Measurements from ENCODE around the gene APOL3.
"Not testable (repeated sequence)": the region's sequence is repeated elsewhere in the genome, so short reads cannot be mapped to it uniquely, and the experiment has no call there.

The APOL3 gene

GRCh38 chr22:36192542-36192941 is 32.0 kb upstream of the APOL3 start:
- DNase-seq = no peak

- DNase-seq = no peak
These were observed 30.7 kb upstream of the APOL3 start for GRCh38 chr22:36191106-36191836.

GRCh38 chr22:36187862-36188261 is 27.3 kb upstream of the APOL3 start:
- DNase-seq = not testable (repeated sequence)

GRCh38 chr22:36185828-36186624 is 25.5 kb upstream of the APOL3 start:
- no peak for DNase-seq

- DNase-seq = no peak
These were observed 24.0 kb upstream of the APOL3 start for GRCh38 chr22:36184433-36185025.

GRCh38 chr22:36183446-36183845 is 22.9 kb upstream of the APOL3 start:
- DNase-seq = no peak

GRCh38 chr22:36182857-36183256 is 22.3 kb upstream of the APOL3 start:
- DNase-seq = no peak

- no peak for DNase-seq
These were observed 21.5 kb upstream of the APOL3 start for GRCh38 chr22:36182056-36182455.

- no peak for DNase-seq
These were observed 20.4 kb upstream of the APOL3 start for GRCh38 chr22:36180928-36181327.

- peak; percentile 75 for DNase-seq
These were observed 19.7 kb upstream of the APOL3 start for GRCh38 chr22:36180038-36180880.

- no peak for DNase-seq
These were observed 16.6 kb upstream of the APOL3 start for GRCh38 chr22:36177160-36177559.

- DNase-seq = no peak
These were observed 15.3 kb upstream of the APOL3 start for GRCh38 chr22:36175892-36176291.

- DNase-seq = no peak
These were observed 11.4 kb upstream of the APOL3 start for GRCh38 chr22:36171941-36172340.

GRCh38 chr22:36166518-36167220 is 6.1 kb upstream of the APOL3 start:
- peak; percentile 78 for DNase-seq

- DNase-seq = no peak
These were observed 5.5 kb upstream of the APOL3 start for GRCh38 chr22:36166086-36166485.

GRCh38 chr22:36165141-36165540 is 4.6 kb upstream of the APOL3 start:
- DNase-seq = no peak

GRCh38 chr22:36164621-36165020 is 4.1 kb upstream of the APOL3 start:
- no peak for DNase-seq

- no peak for DNase-seq
These were observed 2.9 kb upstream of the APOL3 start for GRCh38 chr22:36163497-36163896.

GRCh38 chr22:36162127-36163034 is 1.8 kb upstream of the APOL3 start:
- peak; percentile 78 for DNase-seq

GRCh38 chr22:36161793-36162126 is 1.2 kb upstream of the APOL3 start:
- DNase-seq = peak; percentile 70

Measured in central memory CD4-positive, alpha-beta T cell (primary cell).